ENCODE results near the gene AHSP. TPM values are rescaled to one million over a fixed set of nuclear protein-coding genes. Genes with fewer than 3 reads are reported as not detected.

AHSP gene
- total and polyA plus RNA-seq, 4 donors: 0.48 to 1,651 TPM; not detected in 2

DNA sequence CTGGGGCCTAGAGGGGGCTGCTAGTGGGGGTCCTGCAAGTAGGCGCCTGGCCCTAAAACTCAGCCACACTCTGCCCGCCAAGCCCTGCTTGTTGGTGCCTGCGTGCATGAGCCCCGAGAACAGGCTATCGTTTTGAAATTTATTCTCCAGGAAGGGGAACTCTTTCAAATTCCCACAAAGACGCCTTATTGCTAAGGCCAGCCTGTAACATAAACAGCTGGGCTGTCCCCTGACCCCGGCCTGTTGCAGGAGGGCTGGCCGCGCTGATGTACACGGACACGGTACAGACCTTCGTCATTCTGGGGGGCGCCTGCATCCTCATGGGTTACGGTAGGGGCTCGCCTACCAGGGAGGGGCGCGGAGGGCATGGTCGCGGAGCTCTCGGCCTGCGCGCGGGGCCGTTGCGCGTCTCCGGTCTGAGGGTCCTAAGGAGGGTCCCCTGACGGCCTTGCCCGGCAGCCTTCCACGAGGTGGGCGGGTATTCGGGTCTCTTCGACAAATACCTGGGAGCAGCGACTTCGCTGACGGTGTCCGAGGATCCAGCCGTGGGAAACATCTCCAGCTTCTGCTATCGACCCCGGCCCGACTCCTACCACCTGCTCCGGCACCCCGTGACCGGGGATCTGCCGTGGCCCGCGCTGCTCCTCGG, 40.5 kb upstream of the AHSP start:
- Histone ChIP-seq H3K4me1 (ENCODE audit: control insufficient read depth in 4 of 4, insufficient read depth in 4 of 4, low read length in 3 of 4) (peaks cover 3 to 17% (median 11%) of the 10 kb centered on the region in 4 donors), H3K36me3 (ENCODE audit: control insufficient read depth in 4 of 4, insufficient read depth in 3 of 4, low read depth in 1 of 4, low read length in 3 of 4) (peaks cover 0 to 19% (median 5%) of the 10 kb centered on the region in 4 donors), H3K9me3 (ENCODE audit: control insufficient read depth in 4 of 4, low read length in 3 of 4) (no peaks in the 10 kb centered on the region), H3K27ac (ENCODE audit: low read depth in 1 of 2, low read length in 2 of 2) (no peak overlapping the region), H3K4me3 (ENCODE audit: low read depth in 1 of 3, low read length in 3 of 3) (peak overlapping the region in 2 of 3 donors; percentile 45 to 54), H3K27me3 (ENCODE audit: control insufficient read depth in 4 of 4, insufficient read depth in 4 of 4, low read length in 3 of 4) (no peaks in the 10 kb centered on the region), H3K9ac (ENCODE audit: low read depth in 1 of 2, low read length in 2 of 2) (no peak overlapping the region)
- 15% methylated on average over 48 of the region's 48 CpGs for WGBS
- no peak for DNase-seq (ENCODE audit: low spot score)
- TF ChIP-seq, protein P1, sequence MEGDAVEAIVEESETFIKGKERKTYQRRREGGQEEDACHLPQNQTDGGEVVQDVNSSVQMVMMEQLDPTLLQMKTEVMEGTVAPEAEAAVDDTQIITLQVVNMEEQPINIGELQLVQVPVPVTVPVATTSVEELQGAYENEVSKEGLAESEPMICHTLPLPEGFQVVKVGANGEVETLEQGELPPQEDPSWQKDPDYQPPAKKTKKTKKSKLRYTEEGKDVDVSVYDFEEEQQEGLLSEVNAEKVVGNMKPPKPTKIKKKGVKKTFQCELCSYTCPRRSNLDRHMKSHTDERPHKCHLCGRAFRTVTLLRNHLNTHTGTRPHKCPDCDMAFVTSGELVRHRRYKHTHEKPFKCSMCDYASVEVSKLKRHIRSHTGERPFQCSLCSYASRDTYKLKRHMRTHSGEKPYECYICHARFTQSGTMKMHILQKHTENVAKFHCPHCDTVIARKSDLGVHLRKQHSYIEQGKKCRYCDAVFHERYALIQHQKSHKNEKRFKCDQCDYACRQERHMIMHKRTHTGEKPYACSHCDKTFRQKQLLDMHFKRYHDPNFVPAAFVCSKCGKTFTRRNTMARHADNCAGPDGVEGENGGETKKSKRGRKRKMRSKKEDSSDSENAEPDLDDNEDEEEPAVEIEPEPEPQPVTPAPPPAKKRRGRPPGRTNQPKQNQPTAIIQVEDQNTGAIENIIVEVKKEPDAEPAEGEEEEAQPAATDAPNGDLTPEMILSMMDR (IDR thresholded peaks at IDR 0.05; ENCODE audit: low read depth, low read length, missing input control): no peak
- TF ChIP-seq EGR1 (IDR thresholded peaks at IDR 0.05; ENCODE audit: low read depth in 2 of 2) (no peak), FOXA1 (IDR thresholded peaks at IDR 0.05) (no peak), TAF1 (conservative IDR thresholded peaks at IDR 0.05) (no peak), GABPA (IDR thresholded peaks at IDR 0.05 in 1 of 2, conservative IDR thresholded peaks at IDR 0.05 in 1 of 2) (no peak), HNF4A (conservative IDR thresholded peaks at IDR 0.05) (no peak), FOXA2 (IDR thresholded peaks at IDR 0.05) (no peak), JUND (IDR thresholded peaks at IDR 0.05) (no peak), HNF4G (IDR thresholded peaks at IDR 0.05) (no peak), YY1 (IDR thresholded peaks at IDR 0.05) (no peak), RAD21 (IDR thresholded peaks at IDR 0.05) (no peak), NR2F2 (IDR thresholded peaks at IDR 0.05) (no peak), RXRA (IDR thresholded peaks at IDR 0.05) (no peak)
- TF ChIP-seq, protein P2, sequence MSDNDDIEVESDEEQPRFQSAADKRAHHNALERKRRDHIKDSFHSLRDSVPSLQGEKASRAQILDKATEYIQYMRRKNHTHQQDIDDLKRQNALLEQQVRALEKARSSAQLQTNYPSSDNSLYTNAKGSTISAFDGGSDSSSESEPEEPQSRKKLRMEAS (IDR thresholded peaks at IDR 0.05): no peak

DNA sequence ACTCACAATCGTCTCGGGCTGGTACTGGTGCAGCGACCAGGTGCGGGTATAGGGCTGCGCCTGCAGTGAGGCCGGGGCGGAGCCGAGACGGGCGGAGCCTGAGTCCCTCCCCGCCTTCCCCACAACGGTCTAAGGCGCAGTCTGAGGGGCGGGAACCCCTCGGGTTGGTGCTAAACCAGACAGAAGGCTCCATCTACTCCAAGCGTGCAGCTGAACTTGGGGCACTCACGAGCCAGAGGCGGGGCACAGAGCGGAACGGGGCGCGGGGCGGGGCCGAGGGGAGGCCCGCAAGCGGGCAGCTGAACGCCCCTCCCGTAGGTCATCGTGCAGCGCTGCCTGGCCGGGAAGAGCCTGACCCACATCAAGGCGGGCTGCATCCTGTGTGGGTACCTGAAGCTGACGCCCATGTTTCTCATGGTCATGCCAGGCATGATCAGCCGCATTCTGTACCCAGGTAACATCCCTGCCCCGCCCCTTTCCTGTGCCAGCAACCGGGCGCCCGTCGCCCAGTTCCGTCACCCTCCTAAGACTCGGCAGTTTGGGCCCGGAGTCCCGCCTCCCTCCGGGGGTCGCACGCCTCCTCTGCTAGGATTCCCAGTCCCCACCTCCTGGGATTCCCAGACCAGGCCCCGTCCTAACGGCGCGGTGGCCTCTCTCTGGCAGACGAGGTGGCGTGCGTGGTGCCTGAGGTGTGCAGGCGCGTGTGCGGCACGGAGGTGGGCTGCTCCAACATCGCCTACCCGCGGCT, 39.8 kb upstream of the AHSP start:
- peak overlapping the region; percentile 45 to 54 (median 49) for H3K4me3 ChIP-seq (ENCODE audit: low read depth in 1 of 3, low read length in 3 of 3)
- peak; percentile 69 for DNase-seq (ENCODE audit: low spot score)
- peaks cover 0 to 26% (median 9%) of the 10 kb centered on the region in 4 donors for H3K36me3 ChIP-seq (ENCODE audit: control insufficient read depth in 4 of 4, insufficient read depth in 3 of 4, low read depth in 1 of 4, low read length in 3 of 4)
- TF ChIP-seq RAD21 (IDR thresholded peaks at IDR 0.05) (no peak), JUND (IDR thresholded peaks at IDR 0.05) (no peak), YY1 (IDR thresholded peaks at IDR 0.05) (no peak), EGR1 (IDR thresholded peaks at IDR 0.05; ENCODE audit: low read depth in 2 of 2) (no peak), TAF1 (conservative IDR thresholded peaks at IDR 0.05) (no peak), HNF4G (IDR thresholded peaks at IDR 0.05) (no peak), FOXA1 (IDR thresholded peaks at IDR 0.05) (no peak), NR2F2 (IDR thresholded peaks at IDR 0.05) (no peak), FOXA2 (IDR thresholded peaks at IDR 0.05) (no peak), HNF4A (conservative IDR thresholded peaks at IDR 0.05) (no peak), RXRA (IDR thresholded peaks at IDR 0.05) (no peak), SP1 (IDR thresholded peaks at IDR 0.05) (no peak)
- TF ChIP-seq, protein P3, sequence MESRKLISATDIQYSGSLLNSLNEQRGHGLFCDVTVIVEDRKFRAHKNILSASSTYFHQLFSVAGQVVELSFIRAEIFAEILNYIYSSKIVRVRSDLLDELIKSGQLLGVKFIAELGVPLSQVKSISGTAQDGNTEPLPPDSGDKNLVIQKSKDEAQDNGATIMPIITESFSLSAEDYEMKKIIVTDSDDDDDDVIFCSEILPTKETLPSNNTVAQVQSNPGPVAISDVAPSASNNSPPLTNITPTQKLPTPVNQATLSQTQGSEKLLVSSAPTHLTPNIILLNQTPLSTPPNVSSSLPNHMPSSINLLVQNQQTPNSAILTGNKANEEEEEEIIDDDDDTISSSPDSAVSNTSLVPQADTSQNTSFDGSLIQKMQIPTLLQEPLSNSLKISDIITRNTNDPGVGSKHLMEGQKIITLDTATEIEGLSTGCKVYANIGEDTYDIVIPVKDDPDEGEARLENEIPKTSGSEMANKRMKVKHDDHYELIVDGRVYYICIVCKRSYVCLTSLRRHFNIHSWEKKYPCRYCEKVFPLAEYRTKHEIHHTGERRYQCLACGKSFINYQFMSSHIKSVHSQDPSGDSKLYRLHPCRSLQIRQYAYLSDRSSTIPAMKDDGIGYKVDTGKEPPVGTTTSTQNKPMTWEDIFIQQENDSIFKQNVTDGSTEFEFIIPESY (IDR thresholded peaks at IDR 0.05): no peak
- TF ChIP-seq, protein P2 (IDR thresholded peaks at IDR 0.05): no peak
- TF ChIP-seq, protein P4, sequence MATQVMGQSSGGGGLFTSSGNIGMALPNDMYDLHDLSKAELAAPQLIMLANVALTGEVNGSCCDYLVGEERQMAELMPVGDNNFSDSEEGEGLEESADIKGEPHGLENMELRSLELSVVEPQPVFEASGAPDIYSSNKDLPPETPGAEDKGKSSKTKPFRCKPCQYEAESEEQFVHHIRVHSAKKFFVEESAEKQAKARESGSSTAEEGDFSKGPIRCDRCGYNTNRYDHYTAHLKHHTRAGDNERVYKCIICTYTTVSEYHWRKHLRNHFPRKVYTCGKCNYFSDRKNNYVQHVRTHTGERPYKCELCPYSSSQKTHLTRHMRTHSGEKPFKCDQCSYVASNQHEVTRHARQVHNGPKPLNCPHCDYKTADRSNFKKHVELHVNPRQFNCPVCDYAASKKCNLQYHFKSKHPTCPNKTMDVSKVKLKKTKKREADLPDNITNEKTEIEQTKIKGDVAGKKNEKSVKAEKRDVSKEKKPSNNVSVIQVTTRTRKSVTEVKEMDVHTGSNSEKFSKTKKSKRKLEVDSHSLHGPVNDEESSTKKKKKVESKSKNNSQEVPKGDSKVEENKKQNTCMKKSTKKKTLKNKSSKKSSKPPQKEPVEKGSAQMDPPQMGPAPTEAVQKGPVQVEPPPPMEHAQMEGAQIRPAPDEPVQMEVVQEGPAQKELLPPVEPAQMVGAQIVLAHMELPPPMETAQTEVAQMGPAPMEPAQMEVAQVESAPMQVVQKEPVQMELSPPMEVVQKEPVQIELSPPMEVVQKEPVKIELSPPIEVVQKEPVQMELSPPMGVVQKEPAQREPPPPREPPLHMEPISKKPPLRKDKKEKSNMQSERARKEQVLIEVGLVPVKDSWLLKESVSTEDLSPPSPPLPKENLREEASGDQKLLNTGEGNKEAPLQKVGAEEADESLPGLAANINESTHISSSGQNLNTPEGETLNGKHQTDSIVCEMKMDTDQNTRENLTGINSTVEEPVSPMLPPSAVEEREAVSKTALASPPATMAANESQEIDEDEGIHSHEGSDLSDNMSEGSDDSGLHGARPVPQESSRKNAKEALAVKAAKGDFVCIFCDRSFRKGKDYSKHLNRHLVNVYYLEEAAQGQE (IDR thresholded peaks at IDR 0.05): no peak
- WGBS: 2% methylated on average over 60 of the region's 60 CpGs
- H3K27ac ChIP-seq (ENCODE audit: low read depth in 1 of 2, low read length in 2 of 2): no peak overlapping the region
- H3K9ac ChIP-seq (ENCODE audit: low read depth in 1 of 2, low read length in 2 of 2): no peak overlapping the region
- peaks cover 3 to 17% (median 11%) of the 10 kb centered on the region in 4 donors for H3K4me1 ChIP-seq (ENCODE audit: control insufficient read depth in 4 of 4, insufficient read depth in 4 of 4, low read length in 3 of 4)
- no peaks in the 10 kb centered on the region for H3K9me3 ChIP-seq (ENCODE audit: control insufficient read depth in 4 of 4, low read length in 3 of 4)
- no peaks in the 10 kb centered on the region for H3K27me3 ChIP-seq (ENCODE audit: control insufficient read depth in 4 of 4, insufficient read depth in 4 of 4, low read length in 3 of 4)
